NK-92 (cell line): ENCODE data around the gene POMC.
"Not testable (repeated sequence)": the region's sequence is repeated elsewhere in the genome, so short reads cannot be mapped to it uniquely, and the experiment has no call there.

ENCODE experiments used
- DNase-seq: peaks from one replicate; lab custom pipeline; 2025; ENCODE audit not compliant: unreplicated experiment; lab: John Stamatoyannopoulos, UW

POMC gene

DNA sequence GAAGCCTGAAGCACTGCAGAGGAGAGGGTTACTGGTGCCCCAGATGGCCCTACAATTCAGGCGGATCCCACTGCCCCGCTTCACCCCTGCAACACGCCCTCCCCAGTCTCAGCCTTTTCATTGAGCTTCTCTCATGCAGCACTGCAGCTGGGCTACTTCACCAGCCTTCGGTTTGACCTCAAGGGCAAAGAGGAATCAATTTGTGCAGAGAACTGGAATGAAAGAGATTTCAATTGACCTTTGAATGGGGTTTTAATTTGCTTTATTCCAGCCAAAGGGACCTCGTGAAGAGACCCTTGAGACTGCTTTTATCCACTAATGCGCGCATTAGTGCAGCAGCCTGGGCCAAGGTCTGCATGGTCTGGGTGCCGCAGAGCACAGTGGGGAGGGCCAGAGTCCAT is 8.8 kb upstream of the POMC start:
- DNase-seq: no peak

DNA sequence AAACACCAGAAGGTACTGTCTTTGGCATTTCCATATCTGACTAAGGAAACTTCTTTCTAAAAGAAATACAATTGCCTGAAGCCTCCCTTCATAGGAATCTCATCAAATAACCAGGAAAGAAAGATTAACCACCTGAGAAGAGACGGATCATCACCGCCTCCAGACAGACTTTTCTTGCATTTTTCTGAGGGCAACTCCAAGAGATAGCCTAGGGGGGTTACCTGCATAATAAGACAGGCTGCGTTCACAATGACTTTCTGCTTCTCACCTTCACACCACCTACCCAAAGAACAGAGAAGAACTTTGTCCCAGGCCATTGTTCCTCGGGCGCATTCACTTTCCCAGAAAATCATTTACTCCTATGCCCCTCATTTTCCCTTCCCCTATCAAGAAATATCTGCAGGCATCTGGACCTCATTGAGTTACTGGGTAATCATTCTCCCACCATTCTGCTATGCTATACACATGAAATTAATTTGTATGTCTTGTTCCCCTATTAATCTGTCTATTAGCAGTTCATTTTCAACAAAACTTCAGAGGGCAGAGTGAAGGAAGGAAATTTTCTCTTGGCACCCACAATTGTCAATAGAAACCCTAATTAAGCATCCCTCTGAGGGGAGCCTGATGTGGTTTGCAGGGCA is 8.3 kb upstream of the POMC start:
- DNase-seq: no peak

- DNase-seq: no peak
These were observed 7.8 kb upstream of the POMC start for GRCh38 chr2:25176138-25176537.

DNA sequence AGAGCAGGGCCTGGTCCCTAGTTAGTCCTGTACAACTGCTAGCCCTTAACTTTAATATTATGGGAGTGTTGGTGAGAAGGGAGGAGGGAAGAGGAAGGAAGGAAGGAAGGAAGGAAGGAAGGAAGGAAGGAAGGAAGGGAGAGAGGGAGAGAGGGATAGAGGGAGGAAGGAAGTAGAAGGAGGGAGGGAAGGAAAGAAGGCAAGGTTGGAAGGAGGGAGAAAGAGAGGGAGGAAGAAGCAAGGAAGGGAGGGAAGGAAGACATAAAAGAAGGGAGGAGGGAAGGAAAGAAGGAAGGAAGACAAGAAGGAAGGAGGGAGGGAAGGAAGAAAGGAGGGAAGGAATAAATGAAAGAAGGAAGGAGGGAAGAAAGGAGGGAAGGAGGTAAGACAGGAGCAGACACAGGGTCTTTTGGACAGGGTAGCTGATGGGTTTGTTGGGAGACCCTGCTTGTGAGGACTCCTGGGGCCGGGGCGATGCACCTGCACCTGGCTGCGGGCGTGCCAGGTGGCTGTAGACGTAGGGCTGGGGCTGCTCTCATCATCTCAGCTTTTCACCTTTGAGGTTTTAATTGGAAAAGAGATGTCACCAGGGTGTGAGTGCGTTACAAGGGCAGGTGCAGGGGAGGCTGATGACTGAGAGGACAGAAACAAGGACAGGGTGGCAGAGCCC is 5.9 kb upstream of the POMC start:
- no peak for DNase-seq

DNA sequence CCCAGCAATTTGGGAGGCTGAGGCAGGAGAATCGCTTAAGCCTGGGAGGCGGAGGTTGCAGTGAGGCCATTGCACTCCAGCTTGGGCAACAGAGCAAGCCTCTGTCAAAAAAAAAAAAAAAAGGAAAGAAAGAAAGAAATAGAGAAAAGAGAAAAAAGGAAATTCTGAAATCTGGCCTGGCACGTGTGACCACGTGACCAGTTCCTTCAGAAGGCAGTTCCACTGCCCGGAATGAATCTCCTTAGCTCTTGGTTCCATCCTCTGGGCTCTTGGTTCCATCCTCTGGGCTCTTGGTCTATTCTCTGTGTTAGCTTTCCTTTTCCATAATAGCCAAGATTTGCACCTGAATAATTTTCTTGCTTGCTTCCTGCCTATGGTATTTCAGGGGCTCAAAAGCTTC is 5.3 kb upstream of the POMC start:
- no peak for DNase-seq

DNA sequence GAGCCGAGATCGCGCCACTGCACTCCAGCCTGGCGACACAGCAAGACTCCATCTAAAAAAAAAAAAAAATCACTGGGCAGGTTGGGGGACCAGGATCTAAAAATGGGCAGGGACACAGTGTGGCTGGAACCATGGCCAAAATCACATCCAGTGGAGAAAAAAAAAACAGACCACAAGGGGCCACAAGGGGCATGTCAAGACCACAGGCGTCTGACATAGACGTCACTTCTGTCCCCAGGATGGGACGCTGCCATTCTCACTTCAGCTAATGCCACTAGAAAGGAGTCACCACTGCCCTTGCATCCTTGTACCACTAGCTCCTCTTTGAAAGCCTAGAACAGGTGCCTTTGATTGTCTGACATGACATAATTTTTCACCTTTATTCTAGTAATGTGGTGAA is 2.5 kb upstream of the POMC start:
- DNase-seq: no peak

DNA sequence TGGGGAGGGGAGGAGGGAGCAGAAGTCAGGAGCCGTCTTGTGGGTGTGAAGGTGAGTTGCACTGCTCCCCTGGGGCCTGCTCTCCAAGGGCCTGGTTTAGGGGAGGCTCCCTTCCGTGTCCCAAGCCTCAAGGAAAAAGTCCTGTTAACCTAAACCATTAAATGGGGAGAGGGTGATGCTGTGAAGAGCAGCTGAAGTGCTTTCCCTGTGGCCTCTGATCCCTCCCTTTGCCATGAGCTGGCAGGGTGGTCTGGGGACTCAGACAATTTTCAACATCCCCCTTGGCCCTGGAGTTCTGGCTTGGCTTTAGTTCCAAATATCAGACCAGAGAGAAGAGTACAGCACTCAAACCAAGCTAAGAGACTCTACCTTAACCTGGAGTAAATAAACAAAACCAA is 692 bp upstream of the POMC start:
- DNase-seq: no peak

DNA sequence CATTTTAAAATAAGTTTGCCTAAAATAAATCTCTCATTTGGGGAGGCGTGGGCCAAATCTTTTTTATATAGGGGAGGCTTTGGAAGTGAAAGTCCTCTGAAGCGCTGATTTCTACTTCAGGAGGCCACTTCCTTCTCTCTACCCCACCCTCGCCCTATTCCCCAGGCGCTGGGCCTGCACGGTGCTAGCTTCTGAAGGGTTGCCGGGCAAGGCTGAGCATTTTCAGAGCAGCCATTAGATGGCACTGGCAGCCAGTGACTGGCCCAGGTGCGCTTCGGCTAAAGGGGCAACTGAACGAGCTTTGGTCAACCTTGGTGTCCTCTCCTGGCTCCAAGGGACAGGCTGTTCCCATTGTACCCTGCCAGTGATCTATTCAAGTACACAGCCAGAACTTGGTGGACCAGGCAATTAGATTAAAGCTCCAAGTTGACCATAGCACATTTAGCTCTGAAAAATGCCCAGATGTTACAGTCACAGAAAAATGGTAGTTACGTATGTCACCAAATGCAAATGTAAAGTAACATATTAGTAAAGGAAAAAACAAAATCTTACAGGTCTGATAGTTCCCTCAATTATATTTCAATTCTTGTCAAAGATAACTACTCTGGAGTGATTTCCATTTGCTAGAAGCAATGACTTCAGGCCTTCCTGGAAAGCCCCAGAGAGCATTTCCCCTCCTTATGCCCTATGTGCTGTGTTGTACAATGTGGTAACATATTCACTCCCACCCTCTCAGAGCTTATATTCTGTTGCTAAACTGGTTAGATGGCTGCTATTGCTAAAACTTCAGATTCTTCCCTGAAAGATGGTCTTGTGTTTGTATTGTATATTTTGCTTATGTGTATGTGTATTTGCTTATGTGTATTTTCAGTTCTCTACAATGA is 2.1 kb downstream of the POMC start:
- DNase-seq: no peak

DNA sequence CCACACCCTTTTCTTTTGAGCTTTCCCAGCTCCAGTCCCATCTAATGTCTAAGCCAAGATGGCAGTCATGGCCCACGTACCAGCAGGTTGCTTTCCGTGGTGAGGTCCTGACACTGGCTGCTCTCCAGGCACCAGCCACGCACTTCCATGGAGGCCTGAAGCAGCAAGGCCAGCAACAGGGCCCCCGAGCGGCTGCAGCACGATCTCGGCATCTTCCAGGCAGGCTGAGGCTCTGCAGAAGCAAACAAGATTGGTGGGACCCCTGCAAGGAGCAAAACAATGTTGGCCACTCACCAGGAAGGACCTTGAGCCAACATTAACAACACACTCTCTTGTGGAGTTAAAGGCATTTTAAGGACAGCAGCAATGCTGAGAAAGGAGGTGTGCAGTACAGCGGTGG is 3.8 kb downstream of the POMC start:
- no peak for DNase-seq

DNA sequence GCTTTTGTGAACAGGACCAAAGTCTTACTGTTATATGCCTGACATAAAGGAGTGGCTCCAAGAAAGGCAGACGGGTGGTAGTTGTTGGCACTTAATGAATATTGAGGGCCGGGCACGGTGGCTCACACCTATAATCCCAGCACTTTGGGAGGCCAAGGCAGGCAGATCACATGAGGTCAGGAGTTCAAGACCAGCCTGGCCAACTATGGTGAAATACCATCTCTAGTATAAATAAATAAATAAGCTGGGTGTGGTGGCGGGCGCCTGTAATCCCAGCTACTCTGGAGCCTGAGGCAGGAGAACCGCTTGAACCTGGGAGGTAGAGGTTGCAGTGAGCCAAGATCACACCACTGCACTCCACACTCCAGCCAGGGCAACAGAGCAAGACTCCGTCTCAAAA is 6.3 kb downstream of the POMC start:
- not testable (repeated sequence) for DNase-seq

- no peak for DNase-seq
These were observed 7.2 kb downstream of the POMC start for GRCh38 chr2:25161055-25161781.

- no peak for DNase-seq
These were observed 8.0 kb downstream of the POMC start for GRCh38 chr2:25160376-25160775.

- DNase-seq: no peak
These were observed 8.4 kb downstream of the POMC start for GRCh38 chr2:25159949-25160348.

- no peak for DNase-seq
These were observed 10.1 kb downstream of the POMC start for GRCh38 chr2:25158096-25158852.

- DNase-seq: no peak
These were observed 13.0 kb downstream of the POMC start for GRCh38 chr2:25155401-25155800.

DNA sequence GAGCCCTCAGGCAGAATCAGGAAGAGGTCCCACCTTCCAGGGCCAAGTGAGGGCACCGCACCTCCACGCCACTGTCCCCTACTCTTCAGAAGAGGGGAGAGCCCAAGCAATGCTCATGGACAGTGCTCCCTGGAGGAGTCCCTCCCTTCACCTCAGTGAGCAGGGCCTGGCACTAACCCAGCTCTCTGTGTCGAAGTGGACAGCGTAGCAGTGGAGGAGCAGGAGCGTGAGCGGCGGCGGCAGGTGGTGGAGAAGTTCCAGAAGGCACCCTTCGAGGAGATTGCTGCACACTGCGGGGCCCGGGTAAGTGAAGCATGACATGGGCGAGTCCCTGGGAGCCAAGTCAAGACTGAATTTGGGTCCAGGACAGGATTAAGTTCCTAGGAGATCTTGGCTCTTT is 16.7 kb downstream of the POMC start:
- no peak for DNase-seq

GRCh38 chr2:25150993-25151392 is 17.4 kb downstream of the POMC start:
- DNase-seq: not testable (repeated sequence)

- no peak for DNase-seq
These were observed 18.7 kb downstream of the POMC start for GRCh38 chr2:25149646-25150045.

GRCh38 chr2:25146896-25147295 is 21.5 kb downstream of the POMC start:
- no peak for DNase-seq

GRCh38 chr2:25145803-25146202 is 22.6 kb downstream of the POMC start:
- DNase-seq: no peak

GRCh38 chr2:25141120-25141519 is 27.3 kb downstream of the POMC start:
- no peak for DNase-seq
